ENCODE results near the gene PHACTR1. TPM values are rescaled to one million over a fixed set of nuclear protein-coding genes. Genes with fewer than 3 reads are reported as not detected.

The PHACTR1 gene
- total RNA-seq, 6 experiments from 2014 or later: 0.20 to 3.5 (median 0.93) TPM

- no peaks in the 10 kb centered on the region for H3K4me1 ChIP-seq
- TF ChIP-seq CTCF (IDR thresholded peaks at IDR 0.05): no peak
- no peak for TF ChIP-seq POLR2A (IDR thresholded peaks at IDR 0.05)
- no peaks in the 10 kb centered on the region for H3K27me3 ChIP-seq
- H3K36me3 ChIP-seq: no peaks in the 10 kb centered on the region
- ATAC-seq (no peak), DNase-seq (no peak)
- intact Hi-C loops (cut with DNase I): no loop called here
- no peak overlapping the region for H3K4me3 ChIP-seq
- WGBS (ENCODE audit: insufficient coverage, low coverage, low lambda C conversion rate, missing lambda C conversion rate): 27% methylated on average over 4 of the region's 4 CpGs
- H3K27ac ChIP-seq: no peak overlapping the region
- H3K9me3 ChIP-seq: no peaks in the 10 kb centered on the region
Measured at GRCh38 chr6:13175759-13176158, 459.2 kb downstream of the PHACTR1 start.

DNA sequence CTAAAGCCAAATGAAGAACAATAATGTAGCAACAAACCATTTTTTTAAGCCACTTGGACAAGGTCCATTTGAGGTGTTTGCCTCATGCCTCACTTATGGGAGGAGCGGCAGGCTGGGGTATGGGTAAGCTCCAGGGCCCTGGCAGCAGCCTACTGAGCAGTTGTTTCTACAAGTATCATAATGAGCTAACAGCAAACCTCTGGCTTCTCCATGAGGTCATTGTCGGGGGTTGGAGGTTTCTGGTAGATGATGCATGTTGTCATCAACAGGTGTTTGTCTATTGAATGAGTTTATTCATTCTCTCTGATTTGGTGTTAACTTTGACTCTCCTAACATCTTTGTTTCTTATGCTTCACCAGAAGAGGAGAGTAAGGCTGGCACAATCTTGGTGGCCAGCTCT, 461.1 kb downstream of the PHACTR1 start:
- TF ChIP-seq CTCF (IDR thresholded peaks at IDR 0.05): no peak
- TF ChIP-seq POLR2A (IDR thresholded peaks at IDR 0.05): no peak
- Histone ChIP-seq H3K27ac (no peak overlapping the region), H3K9me3 (no peaks in the 10 kb centered on the region), H3K4me3 (no peak overlapping the region), H3K4me1 (no peaks in the 10 kb centered on the region), H3K27me3 (no peaks in the 10 kb centered on the region), H3K36me3 (no peaks in the 10 kb centered on the region)
- ATAC-seq: no peak
- 92% methylated on average over 2 of the region's 2 CpGs for WGBS (ENCODE audit: insufficient coverage, low coverage, low lambda C conversion rate, missing lambda C conversion rate)
- no peak for DNase-seq
- intact Hi-C loops (cut with DNase I): no loop called here

GRCh38 chr6:13178107-13178506, 461.5 kb downstream of the PHACTR1 start:
- intact Hi-C loops (cut with DNase I): no loop called here
- no peak overlapping the region for H3K4me3 ChIP-seq

GRCh38 chr6:13180538-13180937, 464.0 kb downstream of the PHACTR1 start:
- Histone ChIP-seq H3K36me3 (no peaks in the 10 kb centered on the region), H3K27me3 (no peaks in the 10 kb centered on the region), H3K4me1 (no peaks in the 10 kb centered on the region), H3K9me3 (no peaks in the 10 kb centered on the region), H3K27ac (no peak overlapping the region), H3K4me3 (no peak overlapping the region)
- DNase-seq (no peak), ATAC-seq (no peak)
- 61% methylated on average over 7 of the region's 7 CpGs for WGBS (ENCODE audit: insufficient coverage, low coverage, low lambda C conversion rate, missing lambda C conversion rate)
- intact Hi-C loops (cut with DNase I): no loop called here
- TF ChIP-seq POLR2A (IDR thresholded peaks at IDR 0.05): no peak
- TF ChIP-seq CTCF (IDR thresholded peaks at IDR 0.05): no peak

More at GRCh38 chr6:13178107-13178506, 461.5 kb downstream of the PHACTR1 start:
- ATAC-seq: peak in 1 of 4 donors; percentile 35
- no peaks in the 10 kb centered on the region for H3K36me3 ChIP-seq
- no peak overlapping the region for H3K27ac ChIP-seq
- no peaks in the 10 kb centered on the region for H3K9me3 ChIP-seq
- WGBS (ENCODE audit: insufficient coverage, low coverage, low lambda C conversion rate, missing lambda C conversion rate): 30% methylated on average over 4 of the region's 5 CpGs
- H3K27me3 ChIP-seq: no peaks in the 10 kb centered on the region
- H3K4me1 ChIP-seq: no peaks in the 10 kb centered on the region
- no peak for DNase-seq
- TF ChIP-seq CTCF (IDR thresholded peaks at IDR 0.05) (no peak), POLR2A (IDR thresholded peaks at IDR 0.05) (no peak)

GRCh38 chr6:13181393-13181792, 464.8 kb downstream of the PHACTR1 start:
- no peak overlapping the region for H3K27ac ChIP-seq
- no peaks in the 10 kb centered on the region for H3K4me1 ChIP-seq
- H3K27me3 ChIP-seq: no peaks in the 10 kb centered on the region
- intact Hi-C loops (cut with DNase I): no loop called here
- H3K9me3 ChIP-seq: no peaks in the 10 kb centered on the region
- H3K4me3 ChIP-seq: no peak overlapping the region
- DNase-seq (no peak), ATAC-seq (no peak)
- WGBS (ENCODE audit: insufficient coverage, low coverage, low lambda C conversion rate, missing lambda C conversion rate): 44% methylated on average over 8 of the region's 8 CpGs
- H3K36me3 ChIP-seq: no peaks in the 10 kb centered on the region
- no peak for TF ChIP-seq CTCF (IDR thresholded peaks at IDR 0.05)
- TF ChIP-seq POLR2A (IDR thresholded peaks at IDR 0.05): no peak
